ENCODE results near the gene CLDND1.

Gene CLDND1

GRCh38 chr3:98512576-98512975, 10.1 kb downstream of the CLDND1 start:
- TF ChIP-seq, protein P1, sequence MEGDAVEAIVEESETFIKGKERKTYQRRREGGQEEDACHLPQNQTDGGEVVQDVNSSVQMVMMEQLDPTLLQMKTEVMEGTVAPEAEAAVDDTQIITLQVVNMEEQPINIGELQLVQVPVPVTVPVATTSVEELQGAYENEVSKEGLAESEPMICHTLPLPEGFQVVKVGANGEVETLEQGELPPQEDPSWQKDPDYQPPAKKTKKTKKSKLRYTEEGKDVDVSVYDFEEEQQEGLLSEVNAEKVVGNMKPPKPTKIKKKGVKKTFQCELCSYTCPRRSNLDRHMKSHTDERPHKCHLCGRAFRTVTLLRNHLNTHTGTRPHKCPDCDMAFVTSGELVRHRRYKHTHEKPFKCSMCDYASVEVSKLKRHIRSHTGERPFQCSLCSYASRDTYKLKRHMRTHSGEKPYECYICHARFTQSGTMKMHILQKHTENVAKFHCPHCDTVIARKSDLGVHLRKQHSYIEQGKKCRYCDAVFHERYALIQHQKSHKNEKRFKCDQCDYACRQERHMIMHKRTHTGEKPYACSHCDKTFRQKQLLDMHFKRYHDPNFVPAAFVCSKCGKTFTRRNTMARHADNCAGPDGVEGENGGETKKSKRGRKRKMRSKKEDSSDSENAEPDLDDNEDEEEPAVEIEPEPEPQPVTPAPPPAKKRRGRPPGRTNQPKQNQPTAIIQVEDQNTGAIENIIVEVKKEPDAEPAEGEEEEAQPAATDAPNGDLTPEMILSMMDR (IDR thresholded peaks at IDR 0.05; ENCODE audit: control insufficient read depth, insufficient read depth, low read depth, low read length, missing control alignments) = no peak
- H3K4me3 ChIP-seq (ENCODE audit: control insufficient read depth, low read depth, low read length) = no peak overlapping the region
- DNase-seq (ENCODE audit: low read depth) = no peak

GRCh38 chr3:98508582-98508981, 14.1 kb downstream of the CLDND1 start:
- no peak overlapping the region for H3K4me3 ChIP-seq (ENCODE audit: control insufficient read depth, low read depth, low read length)
- TF ChIP-seq, protein P1 (IDR thresholded peaks at IDR 0.05; ENCODE audit: control insufficient read depth, insufficient read depth, low read depth, low read length, missing control alignments) = no peak
- no peak for DNase-seq (ENCODE audit: low read depth)

DNA sequence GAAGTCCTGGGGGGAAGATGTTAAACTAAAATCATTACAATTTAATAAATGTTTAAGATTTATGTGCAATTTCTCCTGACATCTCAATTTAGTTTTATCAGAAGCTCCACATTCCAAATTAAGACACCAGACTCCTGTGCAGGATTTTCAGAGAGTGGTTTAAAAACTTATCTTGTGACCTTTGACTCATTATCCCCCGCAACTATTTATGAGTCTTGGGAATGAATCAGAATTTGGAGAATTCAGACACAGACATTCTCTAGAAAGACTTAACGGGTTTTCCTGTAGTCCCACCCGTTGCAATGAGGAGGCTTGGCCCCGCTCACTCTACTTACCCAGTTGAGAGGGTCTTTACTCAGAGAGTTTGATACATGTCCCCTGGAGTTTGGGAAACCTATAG, 18.2 kb downstream of the CLDND1 start:
- DNase-seq (ENCODE audit: low read depth) = no peak
- TF ChIP-seq, protein P1 (IDR thresholded peaks at IDR 0.05; ENCODE audit: control insufficient read depth, insufficient read depth, low read depth, low read length, missing control alignments) = no peak
- no peak overlapping the region for H3K4me3 ChIP-seq (ENCODE audit: control insufficient read depth, low read depth, low read length)

DNA sequence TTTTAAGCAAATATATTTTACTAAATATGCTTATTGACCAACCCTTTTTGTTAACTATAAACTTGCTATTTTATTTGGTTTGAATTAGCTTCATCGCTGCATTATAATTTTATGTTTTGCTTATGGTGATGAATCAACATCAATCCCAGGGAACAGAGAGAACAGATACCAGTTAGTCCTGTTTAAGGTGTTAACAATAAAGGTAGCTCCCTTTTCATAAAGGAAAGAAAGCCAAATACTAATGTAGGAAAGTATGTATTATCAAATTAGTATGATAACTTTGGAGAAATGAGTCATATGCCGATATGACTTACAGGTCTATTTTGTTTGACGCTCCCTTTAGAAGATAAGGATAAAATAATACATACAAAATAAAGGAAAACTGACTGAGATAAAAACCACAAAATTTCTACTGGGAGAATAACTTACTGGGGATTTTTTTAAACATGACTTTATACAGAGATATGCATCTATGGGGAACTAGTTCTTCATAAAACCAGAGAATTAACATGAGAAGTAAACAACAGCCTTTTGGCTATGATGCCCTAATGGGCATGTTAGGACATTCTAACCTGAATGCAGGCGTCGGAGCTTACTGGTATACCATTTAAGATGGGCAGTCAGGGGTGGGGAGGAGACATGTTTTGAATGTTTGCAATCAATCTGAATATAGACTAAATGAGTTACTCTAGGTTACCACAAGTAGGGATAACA, 20.7 kb downstream of the CLDND1 start:
- TF ChIP-seq, protein P1 (IDR thresholded peaks at IDR 0.05; ENCODE audit: control insufficient read depth, insufficient read depth, low read depth, low read length, missing control alignments) = no peak
- DNase-seq (ENCODE audit: low read depth) = no peak
- no peak overlapping the region for H3K4me3 ChIP-seq (ENCODE audit: control insufficient read depth, low read depth, low read length)

GRCh38 chr3:98501270-98501669, 21.4 kb downstream of the CLDND1 start:
- TF ChIP-seq, protein P1 (IDR thresholded peaks at IDR 0.05; ENCODE audit: control insufficient read depth, insufficient read depth, low read depth, low read length, missing control alignments) = no peak
- no peak overlapping the region for H3K4me3 ChIP-seq (ENCODE audit: control insufficient read depth, low read depth, low read length)
- DNase-seq (ENCODE audit: low read depth) = no peak

GRCh38 chr3:98500019-98500418, 22.7 kb downstream of the CLDND1 start:
- DNase-seq (ENCODE audit: low read depth) = no peak
- TF ChIP-seq, protein P1 (IDR thresholded peaks at IDR 0.05; ENCODE audit: control insufficient read depth, insufficient read depth, low read depth, low read length, missing control alignments) = no peak
- H3K4me3 ChIP-seq (ENCODE audit: control insufficient read depth, low read depth, low read length) = no peak overlapping the region
